Progenitor cell of endocrine pancreas (in vitro differentiated cells): ENCODE measurements around the gene LCP2. TPM values are rescaled to one million over a fixed set of nuclear protein-coding genes. Genes with fewer than 3 reads are reported as not detected.
"Not testable (repeated sequence)": the region's sequence is repeated elsewhere in the genome, so short reads cannot be mapped to it uniquely, and the experiment has no call there.

ENCODE experiments used
- DNase-seq: peaks from one replicate; pipeline ENCODE4 v3.0.0; 2021; ENCODE audit warnings: low spot score; ENCODE audit not compliant: unreplicated experiment
- H3K27ac Mint-ChIP-seq: 2 replicates; pipeline ENCODE4 v1.8.0; 2021; ENCODE audit warnings: mild to moderate bottlenecking, moderate library complexity, mixed read lengths
- H3K27me3 Mint-ChIP-seq: 2 replicates; pipeline ENCODE4 v1.8.0; 2021; ENCODE audit warnings: mixed read lengths
- H3K36me3 Mint-ChIP-seq: 2 replicates; pipeline ENCODE4 v1.8.0; 2022; ENCODE audit warnings: mixed read lengths; ENCODE audit not compliant: insufficient read depth
- H3K4me1 Mint-ChIP-seq: 2 replicates; pipeline ENCODE4 v1.8.0; 2021; ENCODE audit warnings: low read depth, mixed read lengths
- H3K4me3 Mint-ChIP-seq: 2 replicates; pipeline ENCODE4 v1.8.0; 2021; ENCODE audit warnings: low read depth, mild to moderate bottlenecking, moderate library complexity, mixed read lengths
- H3K9me3 Mint-ChIP-seq: 2 replicates; pipeline ENCODE4 v1.8.0; 2021; ENCODE audit warnings: low read depth, mixed read lengths
- total RNA-seq: library from RNA; stranded (reverse); gene quantifications from 2 replicates; pipeline ENCODE4 v1.2.1, GENCODE V29; 2021
- TF ChIP-seq, protein P1 (sequence below): fragments of 200-600 bp; sonication (generic); IDR thresholded peaks from one replicate; pipeline ENCODE4 v1.5.0; 2021; ENCODE audit warnings: antibody characterized with exemption, mild to moderate bottlenecking; ENCODE audit not compliant: unreplicated experiment

Gene LCP2
- total RNA-seq, 1 donor from 2014 or later: not detected

DNA sequence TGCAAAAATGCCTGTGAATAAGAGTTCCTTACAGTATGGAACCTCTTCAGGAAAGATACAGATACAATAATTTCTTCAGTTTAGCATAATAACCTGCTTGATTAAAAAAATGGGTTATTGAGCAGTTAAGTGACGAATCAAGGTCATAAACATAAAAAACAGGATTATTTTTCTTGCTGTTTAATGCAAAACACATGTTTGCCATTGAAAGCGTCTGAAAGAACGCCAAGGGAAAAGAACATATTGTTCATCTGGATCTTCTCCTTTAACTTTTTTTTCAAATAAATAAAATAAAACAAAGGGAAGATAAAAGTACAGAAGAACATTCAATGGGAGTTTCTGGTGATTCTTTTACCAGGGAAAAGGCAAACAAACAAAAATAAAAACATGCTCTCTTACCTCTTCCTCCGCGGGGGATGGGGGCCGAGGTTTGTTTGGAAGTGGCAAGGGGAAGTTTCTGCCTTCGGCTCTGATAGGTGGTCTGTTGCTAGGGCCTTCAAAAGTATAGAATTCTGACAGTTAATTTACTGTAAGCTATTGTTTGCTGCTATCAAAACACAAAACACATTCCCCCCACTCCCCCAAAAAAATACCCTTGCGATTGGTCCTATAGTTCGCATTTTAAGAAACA lies 44.7 kb downstream of the LCP2 start:
- peaks cover 33% of the 10 kb centered on the region for H3K27me3 Mint-ChIP-seq
- H3K4me3 Mint-ChIP-seq: no peak overlapping the region
- no peaks in the 10 kb centered on the region for H3K36me3 Mint-ChIP-seq
- H3K27ac Mint-ChIP-seq: no peak overlapping the region
- TF ChIP-seq, protein P1, sequence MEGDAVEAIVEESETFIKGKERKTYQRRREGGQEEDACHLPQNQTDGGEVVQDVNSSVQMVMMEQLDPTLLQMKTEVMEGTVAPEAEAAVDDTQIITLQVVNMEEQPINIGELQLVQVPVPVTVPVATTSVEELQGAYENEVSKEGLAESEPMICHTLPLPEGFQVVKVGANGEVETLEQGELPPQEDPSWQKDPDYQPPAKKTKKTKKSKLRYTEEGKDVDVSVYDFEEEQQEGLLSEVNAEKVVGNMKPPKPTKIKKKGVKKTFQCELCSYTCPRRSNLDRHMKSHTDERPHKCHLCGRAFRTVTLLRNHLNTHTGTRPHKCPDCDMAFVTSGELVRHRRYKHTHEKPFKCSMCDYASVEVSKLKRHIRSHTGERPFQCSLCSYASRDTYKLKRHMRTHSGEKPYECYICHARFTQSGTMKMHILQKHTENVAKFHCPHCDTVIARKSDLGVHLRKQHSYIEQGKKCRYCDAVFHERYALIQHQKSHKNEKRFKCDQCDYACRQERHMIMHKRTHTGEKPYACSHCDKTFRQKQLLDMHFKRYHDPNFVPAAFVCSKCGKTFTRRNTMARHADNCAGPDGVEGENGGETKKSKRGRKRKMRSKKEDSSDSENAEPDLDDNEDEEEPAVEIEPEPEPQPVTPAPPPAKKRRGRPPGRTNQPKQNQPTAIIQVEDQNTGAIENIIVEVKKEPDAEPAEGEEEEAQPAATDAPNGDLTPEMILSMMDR: no peak
- H3K4me1 Mint-ChIP-seq: peaks cover 3% of the 10 kb centered on the region
- no peak for DNase-seq
- H3K9me3 Mint-ChIP-seq: no peaks in the 10 kb centered on the region

DNA sequence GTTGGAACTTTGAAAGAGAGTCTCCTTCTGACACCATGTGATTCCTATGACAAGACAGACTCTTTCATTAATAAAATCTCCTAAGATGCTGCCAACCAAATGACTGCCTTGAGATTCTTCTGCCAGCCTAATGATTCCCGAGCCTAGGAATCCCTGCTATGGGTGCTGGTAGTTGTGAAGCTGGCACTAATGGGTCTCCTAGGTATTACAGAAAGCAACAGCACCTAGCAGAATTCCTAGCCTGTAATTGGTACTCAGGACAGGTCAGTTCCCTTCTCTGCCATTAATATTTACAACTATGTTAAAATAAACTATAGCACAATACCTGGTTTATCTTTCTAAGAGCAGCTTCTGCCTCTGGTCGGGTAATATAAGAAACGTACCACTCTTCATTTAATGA lies 45.5 kb downstream of the LCP2 start:
- no peaks in the 10 kb centered on the region for H3K36me3 Mint-ChIP-seq
- H3K9me3 Mint-ChIP-seq: no peaks in the 10 kb centered on the region
- peaks cover 3% of the 10 kb centered on the region for H3K4me1 Mint-ChIP-seq
- TF ChIP-seq, protein P1: no peak
- no peak overlapping the region for H3K4me3 Mint-ChIP-seq
- no peak for DNase-seq
- H3K27me3 Mint-ChIP-seq: peaks cover 32% of the 10 kb centered on the region
- H3K27ac Mint-ChIP-seq: no peak overlapping the region

DNA sequence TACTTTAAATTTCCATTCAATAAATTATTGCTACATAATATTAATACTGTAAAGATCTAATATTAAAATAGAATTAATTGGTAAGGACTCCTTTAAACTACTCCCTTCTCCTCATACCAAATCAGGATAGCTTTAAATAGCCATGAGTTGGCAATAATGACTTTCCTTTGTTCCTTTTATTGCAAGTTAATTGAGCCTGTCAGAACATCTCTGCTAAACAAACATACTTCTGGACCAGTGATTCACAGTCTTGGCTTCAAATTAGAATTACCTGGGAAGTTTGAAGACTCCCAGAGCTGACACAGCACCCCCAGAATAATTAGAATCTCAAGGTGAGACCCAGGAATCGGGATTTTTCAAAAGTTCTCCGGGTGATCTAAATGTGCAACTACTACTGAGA lies 46.1 kb downstream of the LCP2 start:
- Mint-ChIP-seq H3K36me3 (no peaks in the 10 kb centered on the region), H3K4me1 (peaks cover 3% of the 10 kb centered on the region), H3K4me3 (no peak overlapping the region), H3K9me3 (peaks cover under 1% of the 10 kb centered on the region), H3K27ac (no peak overlapping the region), H3K27me3 (peaks cover 28% of the 10 kb centered on the region)
- TF ChIP-seq, protein P1: no peak
- no peak for DNase-seq

DNA sequence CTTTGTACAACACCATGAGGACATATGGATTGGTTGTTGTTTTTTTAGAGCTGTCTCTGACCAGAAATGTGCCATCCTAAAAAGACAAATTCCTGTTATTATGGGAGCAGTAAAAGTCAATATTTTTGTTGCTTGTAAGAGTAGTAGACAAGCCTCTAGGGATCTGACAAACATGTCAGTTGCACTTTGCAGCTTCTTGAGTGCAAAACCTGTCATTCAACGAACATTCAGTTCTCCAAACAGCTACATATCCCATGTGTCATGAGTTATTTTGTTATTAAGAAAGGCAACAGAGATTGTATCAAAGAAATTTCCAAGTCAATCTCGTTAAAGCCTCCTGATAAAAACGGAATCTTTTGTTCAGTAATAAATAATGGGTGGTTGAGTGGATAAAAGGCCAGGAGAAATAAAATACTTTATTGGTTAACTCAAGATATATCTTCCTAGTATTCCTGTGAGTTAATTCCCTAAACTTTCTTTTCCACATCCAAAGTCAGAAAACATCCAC lies 46.7 kb downstream of the LCP2 start:
- Mint-ChIP-seq H3K4me3 (no peak overlapping the region), H3K27ac (no peak overlapping the region), H3K4me1 (peaks cover 5% of the 10 kb centered on the region), H3K9me3 (peaks cover 4% of the 10 kb centered on the region), H3K27me3 (peaks cover 25% of the 10 kb centered on the region), H3K36me3 (no peaks in the 10 kb centered on the region)
- no peak for DNase-seq
- TF ChIP-seq, protein P1: no peak

DNA sequence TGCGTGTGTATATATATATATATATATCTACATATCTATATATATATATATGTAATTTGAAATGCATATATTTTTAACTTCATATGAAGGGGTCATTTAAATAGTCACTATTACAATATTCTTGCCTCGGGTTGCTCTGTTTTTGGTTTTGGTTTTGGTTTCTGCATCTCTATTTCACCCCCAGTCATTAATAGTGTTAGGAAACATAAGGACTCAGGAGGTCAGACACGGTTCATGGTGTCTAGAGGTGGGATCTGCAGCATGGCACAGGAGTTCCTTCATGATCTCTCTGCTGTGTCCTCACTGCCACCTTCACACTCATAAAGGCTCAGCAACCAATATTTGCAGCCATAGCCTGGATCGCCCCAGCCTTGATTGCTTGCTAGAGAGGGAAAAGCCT lies 48.2 kb downstream of the LCP2 start:
- Mint-ChIP-seq H3K36me3 (peaks cover 1% of the 10 kb centered on the region), H3K27me3 (peaks cover 15% of the 10 kb centered on the region), H3K27ac (no peak overlapping the region), H3K4me1 (peaks cover 5% of the 10 kb centered on the region), H3K4me3 (no peak overlapping the region), H3K9me3 (peaks cover 9% of the 10 kb centered on the region)
- no peak for DNase-seq
- TF ChIP-seq, protein P1: no peak

DNA sequence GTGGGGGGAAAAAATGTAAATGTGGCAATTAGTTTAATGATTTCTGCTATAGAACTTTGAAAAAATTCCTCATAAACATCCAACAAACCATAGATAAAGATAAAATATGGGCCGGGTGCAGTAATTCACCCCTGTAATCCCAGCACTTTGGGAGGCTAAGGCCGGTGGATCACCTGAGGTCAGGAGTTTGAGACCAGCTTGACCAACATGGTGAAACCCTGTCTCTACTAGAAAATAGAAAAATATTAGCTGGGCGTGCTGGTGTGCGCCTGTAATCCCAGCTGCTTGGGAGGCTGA lies 48.7 kb downstream of the LCP2 start:
- H3K4me3 Mint-ChIP-seq: not testable (repeated sequence)

More for the DNA sequence above, 48.7 kb downstream of the LCP2 start:
- not testable (repeated sequence) for H3K36me3 Mint-ChIP-seq, H3K4me1 Mint-ChIP-seq, H3K9me3 Mint-ChIP-seq, DNase-seq, H3K27ac Mint-ChIP-seq
- peaks cover 13% of the 10 kb centered on the region for H3K27me3 Mint-ChIP-seq
